ENCODE data around the gene TMEM214.

The TMEM214 gene

DNA sequence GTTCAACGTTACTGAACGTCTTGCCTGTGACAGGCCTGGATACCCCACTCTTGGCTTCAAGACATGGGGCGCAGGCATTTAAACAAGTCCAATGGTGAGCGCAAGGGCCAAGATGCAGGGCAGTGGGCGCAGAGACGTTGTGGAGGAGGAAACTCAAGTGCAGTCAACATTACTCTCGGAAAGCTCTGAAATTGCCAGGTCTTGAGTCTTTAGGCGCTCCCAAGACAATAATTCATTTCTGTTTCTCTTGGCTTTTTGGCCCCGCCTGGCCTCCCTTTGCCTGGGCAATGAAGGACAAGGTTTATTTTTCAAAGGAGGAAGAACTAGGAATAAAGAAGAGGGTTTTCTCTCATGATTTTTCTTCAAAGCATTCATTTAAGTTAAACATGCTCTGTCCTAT lies 13.3 kb upstream of the TMEM214 start:
- no peak for DNase-seq (ENCODE audit: low read depth in 2 of 2)
- TF ChIP-seq, protein P1, sequence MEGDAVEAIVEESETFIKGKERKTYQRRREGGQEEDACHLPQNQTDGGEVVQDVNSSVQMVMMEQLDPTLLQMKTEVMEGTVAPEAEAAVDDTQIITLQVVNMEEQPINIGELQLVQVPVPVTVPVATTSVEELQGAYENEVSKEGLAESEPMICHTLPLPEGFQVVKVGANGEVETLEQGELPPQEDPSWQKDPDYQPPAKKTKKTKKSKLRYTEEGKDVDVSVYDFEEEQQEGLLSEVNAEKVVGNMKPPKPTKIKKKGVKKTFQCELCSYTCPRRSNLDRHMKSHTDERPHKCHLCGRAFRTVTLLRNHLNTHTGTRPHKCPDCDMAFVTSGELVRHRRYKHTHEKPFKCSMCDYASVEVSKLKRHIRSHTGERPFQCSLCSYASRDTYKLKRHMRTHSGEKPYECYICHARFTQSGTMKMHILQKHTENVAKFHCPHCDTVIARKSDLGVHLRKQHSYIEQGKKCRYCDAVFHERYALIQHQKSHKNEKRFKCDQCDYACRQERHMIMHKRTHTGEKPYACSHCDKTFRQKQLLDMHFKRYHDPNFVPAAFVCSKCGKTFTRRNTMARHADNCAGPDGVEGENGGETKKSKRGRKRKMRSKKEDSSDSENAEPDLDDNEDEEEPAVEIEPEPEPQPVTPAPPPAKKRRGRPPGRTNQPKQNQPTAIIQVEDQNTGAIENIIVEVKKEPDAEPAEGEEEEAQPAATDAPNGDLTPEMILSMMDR (IDR thresholded peaks at IDR 0.05; ENCODE audit: low read depth, low read length) = no peak
- no peak overlapping the region for H3K4me3 ChIP-seq (replicated peaks in 1 of 2; ENCODE audit: low read depth in 2 of 2, low read length in 2 of 2)

DNA sequence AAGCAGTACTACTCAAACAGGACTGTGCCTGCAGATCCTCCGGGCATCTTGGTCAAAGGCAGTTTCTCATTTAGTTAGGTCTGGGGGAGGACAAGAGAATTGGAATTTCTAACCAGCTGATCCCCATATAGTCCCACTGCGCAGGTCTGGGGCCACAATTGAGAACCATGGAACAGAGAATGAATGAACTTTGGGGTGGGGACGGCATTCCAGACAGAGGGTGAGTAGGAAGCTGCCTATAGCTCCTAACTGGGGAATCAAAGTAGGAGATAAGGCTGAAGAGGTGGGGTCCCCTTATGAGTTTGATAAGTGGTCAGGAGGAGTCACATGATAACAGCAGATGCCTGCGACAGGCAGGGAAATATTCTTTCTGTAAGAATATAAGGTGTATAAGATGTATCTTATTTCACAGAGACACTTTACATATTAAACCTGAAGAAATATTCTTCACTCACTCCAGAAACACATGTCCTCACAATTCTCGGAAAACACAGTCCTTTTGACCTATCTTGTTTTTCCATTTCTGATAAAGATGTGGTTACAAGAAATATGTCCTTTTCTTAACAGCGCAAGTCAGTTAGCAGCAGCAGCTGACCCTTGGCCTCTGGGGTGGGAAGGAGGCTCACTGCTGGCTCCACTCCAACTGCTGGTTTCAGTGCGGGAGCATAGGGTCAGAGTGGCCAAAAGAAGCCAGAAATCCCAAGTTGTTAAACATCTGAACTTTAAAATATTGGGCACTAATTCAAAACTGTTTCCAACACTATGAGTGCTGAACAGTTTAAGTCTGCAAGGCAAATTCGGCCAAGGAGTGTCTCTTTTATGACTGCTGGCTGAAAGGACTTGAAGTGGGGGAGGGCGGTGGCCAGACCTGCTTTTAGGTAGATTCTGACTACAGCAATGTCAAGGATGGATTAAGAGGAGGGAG lies 12.6 kb upstream of the TMEM214 start:
- peak in 1 of 2 donors; percentile 92 for DNase-seq (ENCODE audit: low read depth in 2 of 2)
- TF ChIP-seq, protein P1 (IDR thresholded peaks at IDR 0.05; ENCODE audit: low read depth, low read length) = no peak
- H3K4me3 ChIP-seq (replicated peaks in 1 of 2; ENCODE audit: low read depth in 2 of 2, low read length in 2 of 2) = no peak overlapping the region

DNA sequence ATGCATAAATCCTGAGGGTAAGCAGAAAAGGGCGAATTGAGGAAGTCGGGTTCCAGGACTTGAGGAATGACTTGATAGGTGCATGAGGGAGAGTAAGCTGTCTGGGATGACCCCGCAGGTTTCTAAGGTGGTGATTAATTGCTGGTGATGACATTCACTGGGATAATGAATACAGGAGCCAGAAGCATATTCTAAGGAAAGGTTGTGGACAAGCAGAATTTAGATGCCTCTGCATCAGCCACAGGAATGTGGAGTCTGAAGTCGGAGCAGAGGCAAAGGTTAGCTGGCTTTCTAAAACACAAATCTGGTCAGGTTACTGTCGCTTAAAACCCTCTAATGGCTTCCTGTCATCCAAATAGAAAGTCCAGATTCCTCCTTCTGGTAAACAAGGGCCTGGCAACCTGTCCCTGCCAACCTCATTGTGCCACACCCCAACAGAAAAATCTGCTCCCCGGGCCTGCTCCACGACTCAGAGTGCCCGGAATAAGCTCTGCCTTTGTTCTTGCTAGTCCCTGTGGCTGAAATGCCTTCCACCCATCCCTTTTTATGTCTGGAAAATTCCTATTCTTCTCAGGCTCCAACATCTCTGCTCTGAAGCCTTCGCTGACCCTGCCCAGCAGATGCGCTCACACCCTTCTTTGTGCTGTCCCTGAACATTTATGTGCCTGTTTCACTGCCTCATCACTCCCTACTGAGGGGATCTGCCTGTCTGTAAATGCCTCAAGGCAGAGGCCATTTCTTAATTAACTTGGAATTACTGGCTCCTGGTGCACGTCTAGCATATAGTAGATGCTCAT lies 11.3 kb upstream of the TMEM214 start:
- H3K4me3 ChIP-seq (replicated peaks in 1 of 2; ENCODE audit: low read depth in 2 of 2, low read length in 2 of 2) = no peak overlapping the region
- peak in 1 of 2 donors; percentile 40 for DNase-seq (ENCODE audit: low read depth in 2 of 2)
- TF ChIP-seq, protein P1 (IDR thresholded peaks at IDR 0.05; ENCODE audit: low read depth, low read length) = no peak

DNA sequence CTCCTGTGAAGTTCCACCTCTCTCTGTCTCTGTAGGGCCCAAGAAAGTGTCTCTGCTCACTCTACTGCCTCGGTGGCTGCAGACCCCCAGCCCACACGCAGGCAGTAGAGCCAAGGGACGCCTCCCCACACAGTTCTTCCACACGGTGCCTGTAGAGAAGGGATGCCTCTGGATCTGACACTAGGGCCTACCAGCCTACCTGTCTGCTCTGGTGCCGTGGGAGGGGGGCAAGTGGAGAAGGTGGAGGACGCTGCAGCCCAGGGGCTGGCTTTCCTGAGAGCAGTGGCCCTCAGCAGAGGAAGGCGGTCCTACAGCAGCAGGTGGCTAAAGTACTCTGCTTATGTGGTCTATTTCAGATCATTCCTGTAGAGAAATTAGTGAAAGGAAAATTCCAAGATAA lies 9.0 kb upstream of the TMEM214 start:
- H3K4me3 ChIP-seq (replicated peaks in 1 of 2; ENCODE audit: low read depth in 2 of 2, low read length in 2 of 2) = no peak overlapping the region
- DNase-seq (ENCODE audit: low read depth in 2 of 2) = no peak
- TF ChIP-seq, protein P1 (IDR thresholded peaks at IDR 0.05; ENCODE audit: low read depth, low read length) = no peak

DNA sequence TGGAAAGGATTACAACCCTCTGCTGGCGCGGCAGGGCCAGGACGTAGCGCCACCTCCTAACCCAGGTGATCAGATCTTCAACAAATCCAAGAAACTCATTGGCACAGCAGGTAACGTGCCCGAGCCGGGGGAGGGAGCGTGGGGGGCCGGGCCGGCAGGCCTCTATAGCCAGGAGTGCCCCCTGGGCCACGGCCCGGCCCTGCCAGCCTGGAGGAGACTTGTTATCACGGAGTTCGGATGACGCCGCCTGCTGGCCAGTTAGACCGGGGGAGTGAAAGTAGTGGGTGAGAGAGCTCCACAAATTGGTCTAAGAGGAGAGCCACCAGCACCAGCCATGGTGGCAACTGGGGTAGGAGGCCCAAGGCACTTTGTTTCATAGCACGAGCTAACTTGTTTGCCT lies 8.6 kb upstream of the TMEM214 start:
- DNase-seq (ENCODE audit: low read depth in 2 of 2) = no peak
- H3K4me3 ChIP-seq (replicated peaks in 1 of 2; ENCODE audit: low read depth in 2 of 2, low read length in 2 of 2) = no peak overlapping the region
- TF ChIP-seq, protein P1 (IDR thresholded peaks at IDR 0.05; ENCODE audit: low read depth, low read length) = peak; percentile 6

DNA sequence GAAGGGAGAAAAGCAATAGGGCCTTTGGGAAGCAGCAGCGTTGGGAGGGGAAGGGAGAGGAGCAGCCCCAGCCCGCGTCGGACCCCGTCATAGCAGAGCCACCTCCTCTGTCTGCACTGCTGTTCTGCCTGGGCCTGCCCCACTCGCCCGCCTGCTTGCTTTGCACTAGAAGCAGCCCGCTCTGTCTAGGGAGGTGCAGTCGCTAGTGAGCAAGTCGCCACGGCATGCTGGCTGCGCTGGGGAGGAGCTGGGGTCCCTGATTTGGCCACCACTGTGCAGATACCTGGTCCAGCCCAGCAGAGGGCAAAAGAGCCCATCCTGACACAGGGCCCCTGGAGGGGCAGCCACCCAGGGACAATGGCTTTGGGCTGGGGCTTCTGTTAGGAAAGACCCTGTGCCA lies 8.0 kb upstream of the TMEM214 start:
- TF ChIP-seq, protein P1 (IDR thresholded peaks at IDR 0.05; ENCODE audit: low read depth, low read length) = no peak
- no peak for DNase-seq (ENCODE audit: low read depth in 2 of 2)
- H3K4me3 ChIP-seq (replicated peaks in 1 of 2; ENCODE audit: low read depth in 2 of 2, low read length in 2 of 2) = no peak overlapping the region

Measured in cardiac fibroblast (primary cell).